CD4-positive, alpha-beta T cell (primary cell): ENCODE results near the gene EPB41L4A. TPM values are rescaled to one million over a fixed set of nuclear protein-coding genes. Genes with fewer than 3 reads are reported as not detected.

Experiments used
- ATAC-seq: fragments of 200-7000 bp; cut with Tn5 transposase; one replicate; pipeline ENCODE4 v1.10.0; 2022; ENCODE audit warnings: mild to moderate bottlenecking; ENCODE audit not compliant: poor library complexity
- CTCF ChIA-PET: fragments of 350-600 bp; sonication (Branson Sonifier 250); formaldehyde crosslinking; loops from one replicate; lab custom pipeline; 2021; ENCODE audit warnings: antibody characterized with exemption, inconsistent platforms; lab: Charles Lee
- POLR2A ChIA-PET: fragments of 350-600 bp; sonication (Branson Sonifier 250); formaldehyde crosslinking; loops from one replicate; lab custom pipeline; 2021; ENCODE audit warnings: antibody characterized with exemption, inconsistent platforms; lab: Charles Lee
- DNase-seq, 14 experiments: peaks; one replicate each; pipeline ENCODE4 v3.0.0-alpha.2; 2013 to 2020; ENCODE audit warnings: mixed read lengths in 2 of 14
- H3K27ac ChIP-seq, 2 donors: one replicate each; pipeline versions ENCODE4 v1.5.1 to v1.7.0; 2013; ENCODE audit warnings: low read length in 2 of 2, low read depth in 1 of 2, mild to moderate bottlenecking in 1 of 2
- H3K27me3 ChIP-seq, 2 experiments: 1 replicate in 1 of 2; 2 replicates in 1 of 2; pipeline versions ENCODE4 v1.6.1 to v1.7.0; 2013; ENCODE audit warnings: low read length in 2 of 2, control low read depth in 1 of 2, mild to moderate bottlenecking in 1 of 2, moderate library complexity in 1 of 2; ENCODE audit not compliant: insufficient read depth in 2 of 2, control insufficient read depth in 1 of 2
- H3K36me3 ChIP-seq: one replicate; pipeline ENCODE4 v1.6.1; 2013; ENCODE audit warnings: low read length, control low read depth; ENCODE audit not compliant: insufficient read depth
- H3K4me1 ChIP-seq: one replicate; pipeline ENCODE4 v1.6.1; 2013; ENCODE audit warnings: low read length, control low read depth; ENCODE audit not compliant: insufficient read depth
- H3K4me3 ChIP-seq: one replicate; pipeline ENCODE4 v1.5.1; 2013; ENCODE audit warnings: mild to moderate bottlenecking, low read length, moderate library complexity
- H3K9me3 ChIP-seq, 2 experiments: 1 replicate in 1 of 2; 2 replicates in 1 of 2; pipeline versions ENCODE4 v1.6.1 to v1.7.0; 2013; ENCODE audit warnings: low read length in 2 of 2, mild to moderate bottlenecking in 2 of 2, control low read depth in 1 of 2, moderate library complexity in 1 of 2; ENCODE audit not compliant: control insufficient read depth in 1 of 2, insufficient read depth in 1 of 2
- H3K27ac Mint-ChIP-seq: one replicate; pipeline ENCODE4 v1.8.0; 2020; ENCODE audit warnings: mixed read lengths
- H3K27me3 Mint-ChIP-seq: one replicate; pipeline ENCODE4 v1.8.0; 2021; ENCODE audit warnings: mixed read lengths
- H3K36me3 Mint-ChIP-seq: one replicate; pipeline ENCODE4 v1.8.0; 2021; ENCODE audit warnings: low read depth, mixed read lengths
- H3K4me1 Mint-ChIP-seq: one replicate; pipeline ENCODE4 v1.8.0; 2021; ENCODE audit warnings: low read depth, mixed read lengths
- H3K4me3 Mint-ChIP-seq: one replicate; pipeline ENCODE4 v1.8.0; 2020; ENCODE audit warnings: mild to moderate bottlenecking, mixed read lengths
- H3K9me3 Mint-ChIP-seq: one replicate; pipeline ENCODE4 v1.8.0; 2020; ENCODE audit warnings: mixed read lengths
- CTCF ChIP-seq: fragments of 200-600 bp; IDR thresholded peaks from one replicate; pipeline ENCODE4 v1.8.0; 2022; ENCODE audit warnings: antibody characterized with exemption, mild to moderate bottlenecking
- intact Hi-C, 2 experiments: fragments of 100-400 bp; cut with DNase I in 1 of 2; cut with micrococcal nuclease in 1 of 2; formaldehyde crosslinking; loops; one replicate each; pipeline versions ENCODE4 v1.15.1 to v1.9.0; 2023 to 2025; cut with DNase I, micrococcal nuclease
- total RNA-seq, 174 experiments: library from RNA in 2 of 174; stranded (reverse) in 2 of 174; gene quantifications; one replicate each; pipeline ENCODE4 v1.2.3 and lab custom pipeline; 2021 to 2026

Gene EPB41L4A
- total RNA-seq, 2 experiments from 2014 or later: 0.08 TPM; not detected in 1

- Histone ChIP-seq H3K27ac (no peak overlapping the region), H3K9me3 (no peaks in the 10 kb centered on the region), H3K4me3 (no peak overlapping the region), H3K27me3 (peaks cover 0 to 5% of the 10 kb centered on the region in 2 experiments), H3K36me3 (no peaks in the 10 kb centered on the region), H3K4me1 (no peaks in the 10 kb centered on the region)
- TF ChIP-seq CTCF: no peak
- ATAC-seq (no peak), DNase-seq (no peak)
- Mint-ChIP-seq H3K4me1 (no peaks in the 10 kb centered on the region), H3K27ac (no peak overlapping the region), H3K27me3 (peaks cover 8% of the 10 kb centered on the region), H3K4me3 (no peak overlapping the region), H3K9me3 (no peaks in the 10 kb centered on the region), H3K36me3 (no peaks in the 10 kb centered on the region)
- intact Hi-C loops: no loop called here
- CTCF ChIA-PET: no interaction called here
- POLR2A ChIA-PET: no interaction called here
These were observed 291.2 kb downstream of the EPB41L4A start for GRCh38 chr5:112127861-112128260.

- no peaks in the 10 kb centered on the region for H3K36me3 ChIP-seq
- H3K4me1 ChIP-seq: no peaks in the 10 kb centered on the region
- intact Hi-C loops: no loop called here
- no peaks in the 10 kb centered on the region for H3K4me1 Mint-ChIP-seq
- no peaks in the 10 kb centered on the region for H3K36me3 Mint-ChIP-seq
- DNase-seq (no peak), ATAC-seq (no peak)
- H3K27ac Mint-ChIP-seq: no peak overlapping the region
- no peak for TF ChIP-seq CTCF
- POLR2A ChIA-PET: no interaction called here
- H3K27ac ChIP-seq: no peak overlapping the region
- no peaks in the 10 kb centered on the region for H3K9me3 Mint-ChIP-seq
- H3K4me3 ChIP-seq: no peak overlapping the region
- H3K27me3 Mint-ChIP-seq: peaks cover 12% of the 10 kb centered on the region
- H3K9me3 ChIP-seq: no peaks in the 10 kb centered on the region
- peaks cover 0 to 5% of the 10 kb centered on the region in 2 experiments for H3K27me3 ChIP-seq
- CTCF ChIA-PET: no interaction called here
- H3K4me3 Mint-ChIP-seq: no peak overlapping the region
These were observed 292.1 kb downstream of the EPB41L4A start for GRCh38 chr5:112126982-112127381.

- H3K36me3 Mint-ChIP-seq: no peaks in the 10 kb centered on the region
These were observed 293.2 kb downstream of the EPB41L4A start for GRCh38 chr5:112125903-112126302.

More at GRCh38 chr5:112125903-112126302, 293.2 kb downstream of the EPB41L4A start:
- ATAC-seq (no peak), DNase-seq (no peak)
- no peak overlapping the region for H3K27ac Mint-ChIP-seq
- peaks cover 3% of the 10 kb centered on the region for H3K9me3 Mint-ChIP-seq
- TF ChIP-seq CTCF: no peak
- Histone ChIP-seq H3K4me1 (no peaks in the 10 kb centered on the region), H3K36me3 (no peaks in the 10 kb centered on the region), H3K27ac (no peak overlapping the region), H3K27me3 (peaks cover 0 to 5% of the 10 kb centered on the region in 2 experiments), H3K4me3 (no peak overlapping the region), H3K9me3 (no peaks in the 10 kb centered on the region)
- H3K27me3 Mint-ChIP-seq: peaks cover 17% of the 10 kb centered on the region
- ChIA-PET POLR2A (no interaction called here), CTCF (interaction anchor here (0.6 kb wide), 1 partner anchor 41 kb away, joined by 3 read pairs; no protein-coding TSS in a partner anchor)
- intact Hi-C loops: no loop called here
- H3K4me1 Mint-ChIP-seq: no peaks in the 10 kb centered on the region
- H3K4me3 Mint-ChIP-seq: no peak overlapping the region
